Measurements from ENCODE around the gene OR5L2. TPM values are rescaled to one million over a fixed set of nuclear protein-coding genes. Genes with fewer than 3 reads are reported as not detected.
"Not testable (repeated sequence)": the region's sequence is repeated elsewhere in the genome, so short reads cannot be mapped to it uniquely, and the experiment has no call there.

Gene OR5L2
- total RNA-seq, 1 experiment from 2014 or later = not detected

- H3K27ac ChIP-seq (ENCODE audit: insufficient read length, low read depth, low read length) = not testable (repeated sequence)
Observed at GRCh38 chr11:55872731-55873130, 45.7 kb downstream of the OR5L2 start.

GRCh38 chr11:55873146-55873545, 46.1 kb downstream of the OR5L2 start:
- not testable (repeated sequence) for H3K9ac ChIP-seq (ENCODE audit: extremely low read depth, insufficient read length, low read length); H4K91ac ChIP-seq (ENCODE audit: insufficient read length, low read depth, low read length); H2BK120ac ChIP-seq (ENCODE audit: low read depth, low read length, poor library complexity, severe bottlenecking); H3K79me2 ChIP-seq (ENCODE audit: insufficient read depth, low read length); H4K5ac ChIP-seq (ENCODE audit: insufficient read length, low read depth, low read length); H3K4me3 Mint-ChIP-seq; H4K8ac ChIP-seq (replicated peaks; ENCODE audit: insufficient read length, low read depth, low read length); H3K27ac Mint-ChIP-seq; H3K23ac ChIP-seq (ENCODE audit: insufficient read length, low read depth, low read length); H2AK5ac ChIP-seq (ENCODE audit: insufficient read length, low read length); H3K56ac ChIP-seq (ENCODE audit: insufficient read length, low read depth, low read length); H4K20me1 ChIP-seq (ENCODE audit: control insufficient read depth, insufficient read depth, insufficient read length); H2BK15ac ChIP-seq (ENCODE audit: low read depth, low read length); H3K4me1 ChIP-seq (ENCODE audit: insufficient read depth, low read length); H2BK20ac ChIP-seq (ENCODE audit: low read depth, low read length, poor library complexity, severe bottlenecking); H3K4ac ChIP-seq (ENCODE audit: low read depth, low read length); H3K18ac ChIP-seq (ENCODE audit: insufficient read length, low read depth, low read length); H3K4me2 ChIP-seq (ENCODE audit: insufficient read depth, insufficient read length, low read length); H3K27me3 ChIP-seq (ENCODE audit: insufficient read depth, low read length); H3K27ac ChIP-seq (ENCODE audit: insufficient read length, low read depth, low read length); H3K23me2 ChIP-seq (ENCODE audit: insufficient read length, low read depth, low read length, poor library complexity, severe bottlenecking); DNase-seq; H2AFZ ChIP-seq (ENCODE audit: low read length); H3T11ph ChIP-seq (ENCODE audit: low read length); H3K4me1 Mint-ChIP-seq; H3K27me3 Mint-ChIP-seq (ENCODE audit: low read depth); H2BK5ac ChIP-seq (ENCODE audit: insufficient read length, low read length); H2BK12ac ChIP-seq (ENCODE audit: insufficient read length, low read depth, low read length); H3K79me1 ChIP-seq (ENCODE audit: insufficient read depth, low read depth, low read length, poor library complexity, severe bottlenecking); H3K14ac ChIP-seq (ENCODE audit: insufficient read depth, low read length)
- Mint-ChIP-seq H3K36me3 (ENCODE audit: insufficient read depth in 1 of 3, low read depth in 3 of 3) (peaks cover 2 to 10% (median 4%) of the 10 kb centered on the region in 3 experiments; a peak in 3 of 7 replicates), H3K9me3 (peaks cover 62 to 75% of the 10 kb centered on the region in 2 experiments)
- peaks cover 37% of the 10 kb centered on the region for H3K9me3 ChIP-seq (ENCODE audit: control insufficient read depth, low read depth, low read length)
- WGBS (ENCODE audit: extremely low coverage, insufficient read length, low lambda C conversion rate) = no CpG with 5 or more reads among the region's 34 CpGs

More at GRCh38 chr11:55872731-55873130, 45.7 kb downstream of the OR5L2 start:
- not testable (repeated sequence) for H3K4me1 ChIP-seq (ENCODE audit: insufficient read depth, low read length); H2BK20ac ChIP-seq (ENCODE audit: low read depth, low read length, poor library complexity, severe bottlenecking); H3K14ac ChIP-seq (ENCODE audit: insufficient read depth, low read length); H3K4me3 Mint-ChIP-seq; H3K23ac ChIP-seq (ENCODE audit: insufficient read length, low read depth, low read length); H3K18ac ChIP-seq (ENCODE audit: insufficient read length, low read depth, low read length); H3K27ac Mint-ChIP-seq; H3T11ph ChIP-seq (ENCODE audit: low read length); H3K27me3 Mint-ChIP-seq (ENCODE audit: low read depth); H2AK5ac ChIP-seq (ENCODE audit: insufficient read length, low read length); H4K91ac ChIP-seq (ENCODE audit: insufficient read length, low read depth, low read length); H2BK15ac ChIP-seq (ENCODE audit: low read depth, low read length); H3K9ac ChIP-seq (ENCODE audit: extremely low read depth, insufficient read length, low read length); H3K4me2 ChIP-seq (ENCODE audit: insufficient read depth, insufficient read length, low read length); H3K79me2 ChIP-seq (ENCODE audit: insufficient read depth, low read length); H3K27me3 ChIP-seq (ENCODE audit: insufficient read depth, low read length); H3K4ac ChIP-seq (ENCODE audit: low read depth, low read length); H4K5ac ChIP-seq (ENCODE audit: insufficient read length, low read depth, low read length); H3K79me1 ChIP-seq (ENCODE audit: insufficient read depth, low read depth, low read length, poor library complexity, severe bottlenecking); H3K4me1 Mint-ChIP-seq; H4K8ac ChIP-seq (replicated peaks; ENCODE audit: insufficient read length, low read depth, low read length); H4K20me1 ChIP-seq (ENCODE audit: control insufficient read depth, insufficient read depth, insufficient read length); H3K56ac ChIP-seq (ENCODE audit: insufficient read length, low read depth, low read length); H2BK12ac ChIP-seq (ENCODE audit: insufficient read length, low read depth, low read length); H2AFZ ChIP-seq (ENCODE audit: low read length); DNase-seq; H2BK5ac ChIP-seq (ENCODE audit: insufficient read length, low read length); H2BK120ac ChIP-seq (ENCODE audit: low read depth, low read length, poor library complexity, severe bottlenecking); H3K23me2 ChIP-seq (ENCODE audit: insufficient read length, low read depth, low read length, poor library complexity, severe bottlenecking)
- H3K9me3 Mint-ChIP-seq = peaks cover 62 to 75% of the 10 kb centered on the region in 2 experiments
- no CpG with 5 or more reads among the region's 33 CpGs for WGBS (ENCODE audit: extremely low coverage, insufficient read length, low lambda C conversion rate)
- H3K9me3 ChIP-seq (ENCODE audit: control insufficient read depth, low read depth, low read length) = peaks cover 38% of the 10 kb centered on the region
- peaks cover 2 to 10% (median 4%) of the 10 kb centered on the region in 3 experiments; a peak in 3 of 7 replicates for H3K36me3 Mint-ChIP-seq (ENCODE audit: insufficient read depth in 1 of 3, low read depth in 3 of 3)

Measured in H9 (cell line).